ENCODE results near the gene RGP1.

- TF ChIP-seq POLR2A (IDR thresholded peaks at IDR 0.05), result peak in 1 of 2 donors; percentile 29
- no peak for TF ChIP-seq CTCF (IDR thresholded peaks at IDR 0.05)
Measured at GRCh38 chr9:35728041-35728971, 20.8 kb upstream of the RGP1 start.
